Suppressor macrophage (primary cell): ENCODE results near the gene CLBA1.

Experiments used
- DNase-seq, 4 experiments: peaks; one replicate each; pipeline ENCODE4 v3.0.0-alpha.2; 2020 to 2022

The CLBA1 gene

DNA sequence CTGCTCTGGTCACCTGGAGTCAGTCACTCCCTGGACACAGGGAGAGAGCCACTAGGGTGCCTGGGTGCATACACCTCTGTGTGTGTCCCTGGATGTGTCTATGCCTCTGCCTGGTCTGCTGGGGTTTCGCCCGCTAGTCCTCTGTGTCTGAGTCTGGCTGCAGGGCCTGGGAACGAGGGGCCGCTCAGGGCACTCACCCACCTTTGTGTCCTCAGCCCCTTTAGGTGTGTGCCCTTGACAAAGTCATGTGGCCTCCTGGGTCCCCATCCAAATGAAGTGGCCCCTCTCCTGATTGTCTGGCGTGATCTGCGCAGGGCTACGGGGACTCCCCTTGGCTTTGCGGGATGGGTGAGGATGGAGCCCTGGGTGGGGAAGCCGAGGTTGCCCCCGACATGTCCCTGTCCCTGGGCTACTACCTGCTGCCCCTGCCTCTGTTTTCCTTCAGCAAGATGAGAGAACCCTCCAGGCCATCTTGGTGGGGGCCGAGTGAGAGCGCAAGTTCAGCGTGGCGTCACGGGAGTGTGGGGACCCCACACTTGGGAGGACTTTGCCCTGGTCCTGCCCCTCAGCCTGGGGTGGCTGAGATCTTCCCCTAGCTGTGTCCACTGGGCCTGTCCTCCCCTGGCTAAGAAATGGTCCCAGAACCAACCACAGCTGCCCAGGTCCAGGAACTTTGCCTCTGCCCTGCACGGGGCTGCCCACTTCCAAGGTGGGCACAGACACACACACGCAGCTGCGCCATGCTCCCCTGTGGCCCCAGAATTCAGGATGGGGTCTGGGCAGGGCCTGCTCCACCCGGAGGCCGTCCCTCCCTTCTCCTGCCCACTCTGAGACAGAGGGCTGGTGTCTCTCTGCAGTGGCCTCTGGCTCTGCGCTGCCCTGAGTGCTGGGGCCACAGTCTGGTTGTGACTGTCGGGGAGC is 4.7 kb upstream of the CLBA1 start:
- no peak for DNase-seq

DNA sequence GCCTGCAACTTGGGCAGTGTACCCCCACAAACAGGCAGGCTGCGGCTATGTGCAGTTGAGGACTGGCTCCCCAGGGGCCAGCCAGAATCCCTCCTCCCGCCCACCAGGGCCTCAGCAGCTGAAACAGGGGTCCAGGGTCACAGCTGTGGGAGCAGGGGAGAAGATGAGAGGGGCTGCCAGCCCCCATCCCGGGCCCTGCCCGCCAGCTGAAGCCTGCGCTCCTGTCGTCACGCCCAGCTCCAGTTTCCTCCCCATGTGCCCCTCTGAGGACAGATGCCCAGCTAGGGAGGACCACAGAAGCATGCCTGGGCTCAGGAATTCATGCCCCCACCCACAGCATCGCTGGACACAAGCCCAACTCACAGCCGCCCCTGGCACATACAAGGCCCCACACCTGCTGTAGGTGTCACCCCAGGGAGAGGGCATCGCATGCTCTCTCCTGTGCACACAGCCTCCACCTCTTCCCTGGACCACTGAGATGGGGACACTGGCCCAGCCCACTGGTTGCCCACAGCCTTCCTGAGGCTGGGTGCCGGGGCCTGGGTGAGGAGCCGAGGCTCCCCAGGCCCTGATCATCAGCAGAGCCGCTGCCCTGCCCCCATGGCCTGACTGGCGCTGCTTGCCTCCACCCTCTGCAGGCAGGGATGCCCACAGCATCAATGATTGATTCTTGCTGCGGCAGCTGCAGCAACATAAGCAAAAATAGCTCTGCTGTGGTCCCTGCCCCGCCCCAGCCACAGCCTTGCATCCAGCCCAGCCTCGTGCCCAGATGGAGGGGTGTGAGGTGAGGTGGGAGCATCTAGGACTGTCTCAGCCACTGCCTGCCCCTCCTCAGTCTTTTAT is 3.7 kb upstream of the CLBA1 start:
- DNase-seq: no peak

DNA sequence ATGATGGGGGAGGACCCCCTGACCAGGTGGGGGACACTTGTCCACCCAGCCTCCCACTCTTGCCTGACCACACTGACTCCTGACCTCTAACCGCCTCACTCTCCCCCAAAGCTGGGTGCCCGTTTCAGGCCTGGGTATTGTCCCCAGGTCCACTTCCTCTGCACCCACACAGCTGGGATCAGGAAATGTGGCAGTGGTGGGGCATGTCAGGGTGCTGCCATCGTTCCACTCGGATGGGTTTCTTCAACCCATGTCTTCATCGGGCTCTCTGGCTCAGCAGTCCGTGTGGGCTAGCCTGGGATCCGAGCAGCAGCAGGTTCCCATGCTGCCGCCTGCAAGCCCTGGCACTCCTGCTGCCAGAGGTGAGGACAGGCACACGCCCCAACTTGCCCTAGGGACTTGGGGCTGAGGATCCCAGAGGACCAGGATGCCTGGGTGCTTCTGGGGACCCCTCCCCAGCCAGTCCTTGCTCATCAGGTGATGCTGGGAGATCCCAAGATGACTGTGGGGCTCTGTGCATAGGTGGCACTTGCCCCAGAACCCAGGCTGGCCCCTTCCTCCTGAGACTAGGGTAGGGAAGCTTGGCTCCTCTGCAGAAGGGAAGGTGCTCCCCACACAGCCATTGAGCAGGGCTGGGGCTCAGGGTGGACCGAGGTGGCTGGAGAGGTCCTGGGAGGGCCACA is 2.9 kb upstream of the CLBA1 start:
- DNase-seq: peak in 1 of 4 experiments; percentile 12

DNA sequence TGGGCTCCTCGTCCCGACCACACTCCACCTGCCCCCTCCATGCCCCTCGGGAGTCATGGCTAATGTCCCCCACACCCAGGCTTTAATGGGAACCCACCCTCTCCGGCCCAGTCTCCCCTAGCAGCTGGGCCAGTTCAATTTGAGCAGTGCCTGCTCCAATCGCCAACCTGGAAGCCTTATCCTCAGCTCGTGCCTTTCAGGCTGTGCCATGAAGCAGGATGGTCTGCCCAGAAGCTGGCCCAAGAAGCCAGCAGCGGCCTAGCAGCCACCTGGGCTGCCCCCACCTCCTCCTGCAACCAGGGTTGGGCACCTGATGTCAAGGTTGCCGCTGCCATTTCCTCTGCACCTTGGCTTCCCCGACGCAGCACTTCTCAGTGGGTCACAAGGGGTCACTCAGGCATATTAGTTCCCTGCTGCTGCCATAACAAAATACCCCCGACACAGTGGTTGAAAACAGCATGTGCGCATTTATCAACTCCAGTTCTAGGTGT is 2.3 kb upstream of the CLBA1 start:
- no peak for DNase-seq

DNA sequence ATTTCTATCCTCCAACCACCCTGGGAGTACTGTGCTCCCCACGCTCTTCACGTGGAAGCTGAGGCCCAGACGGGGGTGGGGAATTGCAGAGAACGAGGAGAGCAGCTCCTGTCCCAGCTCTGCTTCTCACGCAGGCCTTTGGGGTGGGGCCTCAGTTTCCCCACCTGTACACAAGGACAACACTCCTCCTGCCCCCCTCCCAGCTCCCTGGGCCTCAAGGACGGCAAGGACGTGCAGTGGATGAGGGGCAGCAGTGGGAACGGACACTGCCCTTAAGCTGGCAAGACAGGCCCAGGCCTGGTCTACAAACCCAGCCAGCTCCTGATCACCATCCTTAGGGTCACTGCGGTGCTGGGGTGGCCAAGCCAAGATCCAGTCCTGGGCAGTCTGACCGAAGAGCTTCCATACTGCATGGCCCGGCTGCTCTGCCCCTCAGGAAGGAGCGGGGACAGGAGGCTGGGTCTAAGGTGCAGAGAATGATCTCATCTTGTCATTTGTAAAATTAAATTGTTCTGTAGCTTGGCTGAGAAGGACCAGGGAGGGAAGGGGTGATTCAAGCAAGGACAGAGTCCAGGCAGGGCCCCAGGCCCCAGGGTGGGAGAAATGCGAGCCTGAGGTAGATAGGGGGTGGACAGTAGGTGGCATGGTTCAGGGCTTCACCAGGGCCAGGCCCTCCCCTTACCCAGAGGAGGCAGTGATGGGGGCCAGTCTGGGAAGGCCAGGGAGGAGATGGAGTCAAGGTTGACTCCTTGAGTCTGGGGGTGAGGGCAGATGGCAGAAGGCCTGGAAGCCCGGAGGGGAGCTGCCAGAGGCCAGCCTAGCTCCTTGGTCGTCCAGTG is 1.3 kb upstream of the CLBA1 start:
- no peak for DNase-seq

DNA sequence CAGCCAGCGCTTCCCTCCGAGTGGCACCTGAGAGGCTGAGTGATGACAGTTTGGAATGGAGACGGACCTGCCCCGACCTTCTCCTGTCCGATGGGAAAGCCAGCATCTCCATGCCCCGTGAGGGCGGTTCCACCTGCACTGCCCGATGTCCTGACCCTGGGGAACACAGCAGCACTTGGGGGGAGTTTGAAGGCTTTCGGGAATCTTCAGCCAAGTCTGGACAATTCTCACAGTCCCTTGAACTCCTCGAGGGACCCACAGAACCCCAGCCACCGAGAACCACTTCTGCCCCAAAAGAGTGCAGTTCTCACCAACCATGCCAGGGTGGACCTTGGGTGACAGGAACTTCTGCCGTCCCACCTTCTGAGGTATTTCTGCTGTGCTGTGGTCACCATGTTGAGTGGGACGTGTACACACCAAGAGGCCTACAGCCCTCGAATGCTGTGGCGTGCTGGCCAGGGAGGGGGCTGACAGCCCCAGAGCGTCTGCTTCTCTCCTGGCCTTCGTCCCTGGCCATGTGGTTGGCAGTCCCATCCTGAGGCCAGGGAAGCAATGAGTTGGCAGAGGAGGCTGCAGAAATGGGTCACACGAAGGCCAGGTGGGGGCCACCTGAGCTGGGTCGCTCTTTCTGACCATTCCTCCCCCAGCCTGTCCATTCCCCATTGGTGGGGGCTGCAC is 1.0 kb downstream of the CLBA1 start:
- DNase-seq: no peak

DNA sequence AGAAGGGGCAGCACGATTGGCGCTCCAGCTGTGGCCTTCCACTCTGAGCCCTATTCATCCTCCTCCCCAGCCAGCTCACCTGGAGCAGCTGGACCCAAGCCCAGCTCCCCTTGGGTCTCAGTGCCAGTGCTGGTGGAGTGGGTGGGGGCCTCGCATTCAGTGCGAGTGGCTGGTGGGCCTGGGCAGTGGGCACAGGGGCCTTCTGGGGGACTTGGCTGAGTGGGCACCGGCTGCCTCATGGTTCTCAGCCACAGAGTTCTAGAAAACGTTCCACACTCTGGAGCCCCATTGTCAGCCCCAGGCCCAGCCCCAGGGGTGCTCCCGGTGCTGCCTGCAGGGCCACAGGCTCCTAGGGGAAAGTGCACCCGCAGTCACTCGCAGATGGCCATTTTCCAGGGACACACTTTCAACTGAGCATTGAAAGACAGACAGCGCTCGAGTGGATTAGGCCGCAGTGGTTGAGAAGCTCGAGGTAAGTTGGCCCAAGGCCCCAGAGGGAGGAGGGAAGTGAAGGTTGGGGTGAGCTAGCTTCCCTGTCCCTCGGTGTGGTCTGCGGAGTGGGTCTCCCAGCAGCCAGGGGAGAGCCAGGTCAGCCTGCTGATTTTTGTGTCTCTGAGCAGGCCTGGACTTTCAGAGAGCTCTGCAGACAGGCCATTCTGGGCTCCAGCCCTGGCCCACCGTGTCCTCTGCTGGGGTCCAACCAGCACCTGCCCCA is 3.8 kb downstream of the CLBA1 start:
- DNase-seq: no peak

DNA sequence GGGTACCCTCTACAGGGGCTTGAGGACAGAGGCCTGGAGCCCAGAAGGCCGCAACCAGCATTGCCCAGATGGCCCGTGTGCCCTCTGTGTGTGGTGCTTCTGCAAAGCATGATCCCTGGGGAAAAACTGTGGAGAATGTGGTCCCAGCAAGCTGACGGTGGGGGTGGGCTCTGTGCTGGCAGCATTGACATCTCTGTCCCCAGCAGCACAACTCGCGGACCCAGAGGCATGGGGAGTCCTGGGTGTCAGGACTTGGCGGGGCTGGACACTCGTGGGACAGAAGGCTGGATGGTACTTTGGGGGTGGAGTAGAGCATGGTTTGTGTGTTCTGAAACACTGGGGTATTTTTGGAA is 4.3 kb downstream of the CLBA1 start:
- DNase-seq: no peak

DNA sequence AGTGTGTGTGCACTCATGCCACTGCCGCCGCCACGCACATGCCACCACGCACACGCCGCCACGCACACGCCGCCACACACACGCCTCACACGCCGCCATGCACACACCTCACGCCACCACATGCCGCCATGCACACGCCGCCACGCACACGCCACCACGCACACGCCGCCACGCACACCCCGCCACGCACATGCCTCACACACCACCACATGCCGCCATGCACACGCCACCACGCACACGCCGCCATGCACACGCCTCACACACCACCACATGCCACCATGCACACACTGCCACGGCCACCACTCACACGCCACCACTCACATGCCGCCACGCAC is 6.3 kb downstream of the CLBA1 start:
- no peak for DNase-seq

DNA sequence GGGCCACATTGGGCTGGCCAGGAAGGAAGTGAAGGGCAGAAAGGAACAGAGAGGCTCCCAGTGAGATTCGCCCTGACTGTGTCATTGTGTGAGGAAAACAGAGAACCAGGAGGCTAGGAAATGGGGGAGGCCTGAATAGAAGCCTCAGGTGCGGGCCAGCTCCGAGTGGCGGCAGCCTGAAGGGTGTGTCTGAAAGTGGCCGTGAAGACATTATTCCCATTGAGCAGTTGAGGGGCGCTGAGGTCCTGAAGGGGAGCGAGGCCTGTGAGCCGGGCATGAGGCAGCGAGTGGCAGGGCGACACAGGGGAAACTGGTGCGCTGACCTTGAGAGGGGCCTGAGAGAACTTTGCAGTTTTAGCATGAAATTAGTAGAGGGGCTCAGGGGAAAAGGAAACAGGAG is 6.9 kb downstream of the CLBA1 start:
- DNase-seq: no peak

DNA sequence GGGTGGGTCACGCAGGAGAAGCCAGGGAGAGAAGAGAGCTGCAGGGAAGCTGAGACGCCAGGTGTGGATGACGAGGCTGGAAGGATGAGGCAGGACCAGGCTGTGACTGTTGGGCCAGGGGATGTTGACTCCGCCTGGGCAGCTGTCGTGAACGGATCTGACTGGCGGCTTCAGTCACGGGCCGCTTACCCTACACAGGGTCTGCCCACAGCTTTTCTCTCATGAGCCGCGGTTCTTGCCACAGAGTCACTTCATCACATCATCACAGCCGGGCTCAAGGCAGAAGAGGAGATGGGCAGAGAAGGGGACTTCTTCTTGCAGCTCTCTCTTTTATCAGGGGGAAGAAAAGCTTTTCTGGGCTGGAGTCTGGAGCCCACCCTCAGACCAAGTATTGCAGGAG is 7.7 kb downstream of the CLBA1 start:
- no peak for DNase-seq

DNA sequence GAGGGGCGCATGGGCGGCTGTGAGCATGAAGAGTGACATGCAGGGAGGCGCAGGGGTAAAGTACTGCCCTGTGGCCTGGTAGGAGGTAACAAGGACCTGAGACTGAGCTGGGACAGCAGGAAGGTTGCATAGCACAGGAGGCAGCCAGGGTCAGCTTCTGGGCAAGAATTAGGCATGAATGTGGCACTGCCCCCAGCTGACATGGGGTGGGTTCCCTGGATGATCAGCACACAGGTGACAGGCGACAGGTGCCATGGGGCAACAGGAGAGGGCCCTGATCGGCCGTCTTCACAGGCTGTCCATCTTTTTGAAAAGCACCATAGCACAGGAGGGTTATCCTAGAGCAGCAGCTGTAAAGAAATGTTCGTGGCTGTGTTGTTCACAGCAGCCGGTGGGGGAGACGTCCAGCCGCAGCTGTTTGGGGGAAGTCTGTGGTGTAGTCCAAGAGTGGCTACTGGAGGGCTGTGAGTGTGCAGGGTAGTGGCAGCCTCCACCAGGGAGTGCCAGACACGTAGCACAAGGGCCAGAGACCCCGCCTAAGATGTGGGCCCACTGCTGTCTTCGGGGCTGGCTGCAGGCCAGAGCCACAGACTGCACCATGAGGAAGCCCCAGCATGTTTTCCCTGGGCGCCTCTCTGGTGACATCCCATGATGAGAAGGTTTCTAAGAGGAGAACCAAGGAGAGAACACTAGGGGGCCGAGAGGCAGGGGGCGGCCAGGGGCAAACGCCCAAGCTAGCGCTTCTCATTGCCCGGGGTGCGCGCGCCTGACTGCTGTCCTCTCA is 8.4 kb downstream of the CLBA1 start:
- DNase-seq: no peak

DNA sequence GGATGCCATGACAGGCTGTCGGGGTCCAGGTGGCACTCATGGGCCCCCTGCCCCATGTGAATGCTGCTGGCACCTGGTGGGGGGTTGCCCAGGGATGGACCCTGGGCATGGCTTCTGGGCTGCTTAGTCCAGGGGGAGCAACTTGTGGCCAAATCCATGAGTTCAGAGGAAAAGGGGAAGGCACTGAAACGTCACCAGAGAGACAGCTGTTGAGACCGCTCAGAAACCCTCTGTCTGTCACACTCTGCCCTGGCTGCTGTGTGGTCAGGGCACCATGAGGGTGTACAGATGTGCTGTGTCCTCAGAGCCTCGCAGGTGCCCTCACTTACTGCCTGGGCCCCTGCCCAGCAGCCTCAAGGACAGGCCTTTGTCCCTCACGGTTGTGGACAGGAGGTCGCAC is 9.4 kb downstream of the CLBA1 start:
- DNase-seq: no peak

DNA sequence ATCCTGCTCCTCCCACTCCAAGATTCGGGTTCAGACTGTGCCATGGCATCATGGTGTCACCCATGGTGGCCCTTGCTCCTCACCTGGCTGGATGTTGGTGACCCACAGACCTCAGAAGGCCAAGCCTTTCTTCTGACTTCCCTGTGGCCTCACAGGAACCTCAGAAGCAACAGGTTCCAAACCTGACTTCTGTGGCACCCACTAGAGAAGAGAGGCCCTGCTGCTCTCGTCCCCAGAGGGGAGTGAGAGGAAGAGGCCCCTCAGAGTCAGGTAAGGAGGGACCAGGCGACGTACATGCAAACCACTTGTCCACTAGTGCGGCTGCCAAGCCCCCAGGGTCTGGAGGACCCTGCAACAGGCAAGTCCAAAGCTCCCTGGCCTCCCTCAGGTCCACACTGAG is 10.4 kb downstream of the CLBA1 start:
- DNase-seq: no peak

DNA sequence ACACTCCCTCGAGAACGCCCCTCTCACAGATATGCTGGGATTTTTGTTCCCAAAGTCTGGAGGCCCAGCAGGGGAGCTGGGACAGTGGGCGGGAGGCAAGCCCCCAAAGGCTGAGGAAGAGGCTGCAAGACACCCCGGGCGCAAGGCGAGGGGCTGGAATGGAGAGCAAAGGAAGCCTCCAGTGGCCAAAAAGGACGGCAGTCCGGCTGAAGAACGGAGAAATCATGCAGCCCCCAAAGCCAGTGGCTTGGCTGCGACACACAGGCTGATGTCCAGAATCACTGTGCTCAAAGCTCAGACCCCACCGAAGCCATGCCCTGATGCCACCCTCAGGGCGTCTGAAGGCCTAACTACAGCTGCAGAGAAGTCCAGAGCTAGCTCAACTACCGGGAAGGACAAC is 10.9 kb downstream of the CLBA1 start:
- no peak for DNase-seq

DNA sequence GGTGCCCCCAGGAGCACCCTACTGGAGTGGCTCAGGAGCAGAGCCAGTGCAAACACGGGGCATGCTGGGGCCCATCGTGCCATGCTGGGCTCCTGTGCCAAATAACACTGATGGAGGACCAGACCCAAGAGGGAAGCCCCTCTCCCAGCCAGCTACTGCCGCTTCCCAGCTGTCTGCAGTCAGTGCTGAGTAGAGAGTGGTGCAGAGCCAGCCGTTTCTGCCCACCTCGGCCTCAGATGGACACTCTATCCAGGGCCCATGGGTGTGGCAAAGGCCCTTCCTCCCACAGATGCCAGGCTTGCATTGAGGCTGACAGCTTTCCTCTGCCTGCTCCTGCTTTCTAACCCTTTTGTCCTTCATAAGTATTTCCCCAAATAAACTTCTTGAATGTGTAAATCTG is 13.2 kb downstream of the CLBA1 start:
- no peak for DNase-seq

DNA sequence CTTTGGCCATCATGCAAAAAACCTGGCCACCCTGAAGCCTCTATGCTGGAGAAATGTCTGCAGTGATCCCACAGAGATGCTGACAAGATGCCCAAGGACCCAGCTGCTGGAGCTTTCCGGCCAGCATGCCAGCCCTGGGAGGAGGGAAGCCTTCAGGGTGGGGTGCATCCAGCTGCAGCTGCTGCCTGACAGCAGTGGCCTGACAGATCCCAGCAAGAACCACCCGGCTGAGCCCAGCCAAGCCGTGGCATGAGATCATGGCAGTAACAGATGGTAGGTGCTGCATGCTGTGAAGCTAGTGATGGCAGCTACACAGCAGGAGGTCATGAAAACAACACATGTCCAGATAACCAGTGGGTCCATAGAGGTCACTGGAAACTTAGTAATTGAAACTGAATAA is 13.8 kb downstream of the CLBA1 start:
- no peak for DNase-seq

DNA sequence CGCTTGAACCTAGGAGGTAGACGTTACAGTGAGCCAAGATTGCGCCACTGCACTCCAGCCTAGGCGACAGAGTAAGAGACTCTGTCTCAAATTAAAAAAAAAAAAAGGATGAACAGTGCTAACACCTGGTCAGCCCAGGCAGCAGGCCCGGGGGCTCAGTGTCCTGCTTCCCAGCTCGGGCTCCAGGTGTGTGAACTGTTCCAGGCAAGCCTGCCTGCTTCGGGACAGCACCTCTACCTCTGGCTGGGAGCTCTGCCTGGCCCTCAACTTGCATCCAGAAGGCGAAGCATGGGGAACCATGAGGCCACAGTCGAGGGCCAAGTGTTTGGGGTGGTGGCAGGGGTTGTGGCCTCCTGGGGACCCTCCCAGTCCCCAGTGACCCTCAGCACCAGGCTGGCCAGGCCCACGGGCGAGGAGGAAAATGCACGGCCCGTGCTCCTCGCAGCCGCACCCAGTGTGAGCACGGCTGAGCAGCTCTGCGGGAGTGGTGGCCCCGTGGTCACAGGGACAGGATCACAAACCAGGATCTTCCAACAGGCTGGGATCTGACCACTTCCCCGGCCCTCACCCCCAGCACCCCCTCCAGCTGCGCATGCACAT is 19.8 kb downstream of the CLBA1 start:
- no peak for DNase-seq

DNA sequence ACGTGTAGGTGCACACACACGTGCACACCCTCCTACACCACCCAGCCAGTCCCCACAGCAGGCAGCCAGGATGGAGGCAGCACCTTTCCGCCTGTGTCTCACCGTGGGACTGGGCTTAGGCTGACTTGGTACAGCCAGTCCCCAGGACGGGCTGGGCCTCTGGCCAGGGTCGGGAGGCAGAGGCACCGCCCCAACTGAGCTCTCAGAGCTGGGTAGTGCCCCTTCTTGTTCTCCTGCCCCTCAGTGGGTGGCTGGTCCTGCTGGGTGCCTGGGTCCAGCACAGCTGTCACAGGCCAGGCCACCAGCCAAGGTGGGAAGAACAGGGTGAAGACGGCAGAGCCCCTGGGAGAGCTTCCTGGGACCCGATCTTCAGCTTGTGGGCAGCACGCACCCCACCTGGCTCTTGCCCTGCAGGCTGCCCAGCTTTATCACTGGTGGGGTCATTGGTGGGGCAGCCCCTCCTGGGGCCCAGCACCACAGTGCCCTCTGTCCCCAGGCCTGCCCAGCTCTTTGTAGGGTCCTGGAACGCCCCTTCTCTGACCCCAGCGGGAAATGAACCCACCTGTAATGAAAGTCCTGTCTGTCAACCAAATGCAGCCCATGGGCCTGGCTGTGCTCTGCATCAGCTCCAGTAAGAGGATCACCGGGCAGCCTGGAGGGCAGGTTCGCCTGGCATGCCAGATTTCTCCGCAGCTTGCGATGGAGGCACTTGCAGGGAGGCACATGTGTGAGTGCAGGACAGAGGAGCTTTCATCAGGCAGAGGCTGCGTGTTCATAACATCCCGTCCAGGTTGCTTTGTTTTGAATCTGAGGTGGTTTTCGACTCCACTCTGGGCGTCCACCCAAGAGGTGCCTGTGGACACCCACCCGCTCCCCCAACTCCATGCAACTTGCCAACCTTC is 20.6 kb downstream of the CLBA1 start:
- no peak for DNase-seq
